Central memory CD8-positive, alpha-beta T cell (primary cell): ENCODE results near the gene AURKAIP1.

ENCODE experiments used
- ATAC-seq: fragments of 150-1000 bp; cut with Tn5 transposase; replicated peaks from 2 replicates; pipeline ENCODE4 v1.10.0; 2022; ENCODE audit warnings: mild to moderate bottlenecking, moderate FRiP score, moderate number of reproducible peaks; ENCODE audit not compliant: poor library complexity, severe bottlenecking; ENCODE audit errors: extremely low read depth
- DNase-seq, 2 donors: peaks; one replicate each; pipeline ENCODE4 v3.0.0; 2021; ENCODE audit warnings: low spot score in 2 of 2
- H3K27ac Mint-ChIP-seq: one replicate; pipeline ENCODE4 v1.8.0; 2022; ENCODE audit warnings: low read depth, mild to moderate bottlenecking, moderate library complexity, mixed read lengths
- H3K27me3 Mint-ChIP-seq: one replicate; pipeline ENCODE4 v1.8.0; 2022; ENCODE audit warnings: mixed read lengths
- H3K36me3 Mint-ChIP-seq: one replicate; pipeline ENCODE4 v1.8.0; 2022; ENCODE audit warnings: mild to moderate bottlenecking, moderate library complexity, mixed read lengths; ENCODE audit not compliant: insufficient read depth
- H3K4me1 Mint-ChIP-seq: one replicate; pipeline ENCODE4 v1.8.0; 2022; ENCODE audit warnings: mixed read lengths
- H3K4me3 Mint-ChIP-seq: one replicate; pipeline ENCODE4 v1.8.0; 2022; ENCODE audit warnings: mild to moderate bottlenecking, moderate library complexity, mixed read lengths
- H3K9me3 Mint-ChIP-seq: one replicate; pipeline ENCODE4 v1.8.0; 2022; ENCODE audit warnings: mixed read lengths

AURKAIP1 gene

DNA sequence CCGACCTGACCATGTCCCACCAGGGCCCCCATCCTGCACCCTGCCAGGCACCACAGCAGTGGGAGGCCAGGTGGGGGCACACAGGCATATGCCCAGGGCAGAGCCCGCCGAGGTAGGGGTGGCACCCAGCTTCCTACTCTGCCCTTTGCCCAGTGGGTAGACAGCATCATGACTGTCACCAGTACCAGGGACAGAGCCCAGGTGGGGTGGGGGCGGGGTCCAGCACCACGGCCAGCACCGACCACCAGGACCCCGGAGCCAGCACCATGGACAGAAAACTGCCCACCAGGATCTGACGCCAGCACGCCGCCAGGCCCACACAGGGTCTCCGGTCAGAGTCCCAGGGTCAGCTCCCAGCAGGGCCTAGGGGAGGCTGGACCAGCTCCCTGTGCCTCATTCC lies 40.2 kb downstream of the AURKAIP1 start:
- no peaks in the 10 kb centered on the region for H3K27me3 Mint-ChIP-seq
- H3K27ac Mint-ChIP-seq, result no peak overlapping the region
- H3K9me3 Mint-ChIP-seq, result no peaks in the 10 kb centered on the region
- peaks cover 8% of the 10 kb centered on the region for H3K36me3 Mint-ChIP-seq
- ATAC-seq, result no peak
- H3K4me3 Mint-ChIP-seq, result no peak overlapping the region
- H3K4me1 Mint-ChIP-seq, result no peaks in the 10 kb centered on the region
- no peak for DNase-seq

DNA sequence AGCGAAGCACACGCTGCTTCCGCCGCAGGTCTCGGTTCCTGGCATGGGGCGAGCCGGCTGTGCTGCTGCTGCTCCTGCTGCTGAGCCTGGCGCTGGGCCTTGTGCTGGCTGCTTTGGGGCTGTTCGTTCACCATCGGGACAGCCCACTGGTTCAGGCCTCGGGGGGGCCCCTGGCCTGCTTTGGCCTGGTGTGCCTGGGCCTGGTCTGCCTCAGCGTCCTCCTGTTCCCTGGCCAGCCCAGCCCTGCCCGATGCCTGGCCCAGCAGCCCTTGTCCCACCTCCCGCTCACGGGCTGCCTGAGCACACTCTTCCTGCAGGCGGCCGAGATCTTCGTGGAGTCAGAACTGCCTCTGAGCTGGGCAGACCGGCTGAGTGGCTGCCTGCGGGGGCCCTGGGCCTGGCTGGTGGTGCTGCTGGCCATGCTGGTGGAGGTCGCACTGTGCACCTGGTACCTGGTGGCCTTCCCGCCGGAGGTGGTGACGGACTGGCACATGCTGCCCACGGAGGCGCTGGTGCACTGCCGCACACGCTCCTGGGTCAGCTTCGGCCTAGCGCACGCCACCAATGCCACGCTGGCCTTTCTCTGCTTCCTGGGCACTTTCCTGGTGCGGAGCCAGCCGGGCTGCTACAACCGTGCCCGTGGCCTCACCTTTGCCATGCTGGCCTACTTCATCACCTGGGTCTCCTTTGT lies 41.3 kb downstream of the AURKAIP1 start:
- H3K27me3 Mint-ChIP-seq, result no peaks in the 10 kb centered on the region
- no peak overlapping the region for H3K27ac Mint-ChIP-seq
- no peaks in the 10 kb centered on the region for H3K9me3 Mint-ChIP-seq
- H3K36me3 Mint-ChIP-seq, result peaks cover 8% of the 10 kb centered on the region
- ATAC-seq (no peak), DNase-seq (no peak)
- H3K4me1 Mint-ChIP-seq, result no peaks in the 10 kb centered on the region
- H3K4me3 Mint-ChIP-seq, result no peak overlapping the region

DNA sequence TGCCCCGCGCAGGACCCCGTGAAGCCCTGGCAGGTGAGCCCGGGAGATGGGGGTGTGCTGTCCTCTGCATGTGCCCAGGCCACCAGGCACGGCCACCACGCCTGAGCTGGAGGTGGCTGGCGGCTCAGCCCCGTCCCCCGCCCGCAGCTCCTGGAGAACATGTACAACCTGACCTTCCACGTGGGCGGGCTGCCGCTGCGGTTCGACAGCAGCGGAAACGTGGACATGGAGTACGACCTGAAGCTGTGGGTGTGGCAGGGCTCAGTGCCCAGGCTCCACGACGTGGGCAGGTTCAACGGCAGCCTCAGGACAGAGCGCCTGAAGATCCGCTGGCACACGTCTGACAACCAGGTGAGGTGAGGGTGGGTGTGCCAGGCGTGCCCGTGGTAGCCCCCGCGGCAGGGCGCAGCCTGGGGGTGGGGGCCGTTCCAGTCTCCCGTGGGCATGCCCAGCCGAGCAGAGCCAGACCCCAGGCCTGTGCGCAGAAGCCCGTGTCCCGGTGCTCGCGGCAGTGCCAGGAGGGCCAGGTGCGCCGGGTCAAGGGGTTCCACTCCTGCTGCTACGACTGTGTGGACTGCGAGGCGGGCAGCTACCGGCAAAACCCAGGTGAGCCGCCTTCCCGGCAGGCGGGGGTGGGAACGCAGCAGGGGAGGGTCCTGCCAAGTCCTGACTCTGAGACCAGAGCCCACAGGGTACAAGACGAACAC lies 42.1 kb downstream of the AURKAIP1 start:
- peaks cover 5% of the 10 kb centered on the region for H3K36me3 Mint-ChIP-seq
- no peak overlapping the region for H3K27ac Mint-ChIP-seq
- ATAC-seq (no peak), DNase-seq (no peak)
- no peaks in the 10 kb centered on the region for H3K27me3 Mint-ChIP-seq
- H3K9me3 Mint-ChIP-seq, result no peaks in the 10 kb centered on the region
- H3K4me3 Mint-ChIP-seq, result no peak overlapping the region
- no peaks in the 10 kb centered on the region for H3K4me1 Mint-ChIP-seq

DNA sequence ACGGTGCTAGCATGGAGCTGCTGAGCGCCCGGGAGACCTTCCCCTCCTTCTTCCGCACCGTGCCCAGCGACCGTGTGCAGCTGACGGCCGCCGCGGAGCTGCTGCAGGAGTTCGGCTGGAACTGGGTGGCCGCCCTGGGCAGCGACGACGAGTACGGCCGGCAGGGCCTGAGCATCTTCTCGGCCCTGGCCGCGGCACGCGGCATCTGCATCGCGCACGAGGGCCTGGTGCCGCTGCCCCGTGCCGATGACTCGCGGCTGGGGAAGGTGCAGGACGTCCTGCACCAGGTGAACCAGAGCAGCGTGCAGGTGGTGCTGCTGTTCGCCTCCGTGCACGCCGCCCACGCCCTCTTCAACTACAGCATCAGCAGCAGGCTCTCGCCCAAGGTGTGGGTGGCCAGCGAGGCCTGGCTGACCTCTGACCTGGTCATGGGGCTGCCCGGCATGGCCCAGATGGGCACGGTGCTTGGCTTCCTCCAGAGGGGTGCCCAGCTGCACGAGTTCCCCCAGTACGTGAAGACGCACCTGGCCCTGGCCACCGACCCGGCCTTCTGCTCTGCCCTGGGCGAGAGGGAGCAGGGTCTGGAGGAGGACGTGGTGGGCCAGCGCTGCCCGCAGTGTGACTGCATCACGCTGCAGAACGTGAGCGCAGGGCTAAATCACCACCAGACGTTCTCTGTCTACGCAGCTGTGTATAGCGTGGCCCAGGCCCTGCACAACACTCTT lies 42.8 kb downstream of the AURKAIP1 start:
- Mint-ChIP-seq H3K9me3 (no peaks in the 10 kb centered on the region), H3K27me3 (no peaks in the 10 kb centered on the region), H3K36me3 (peaks cover 7% of the 10 kb centered on the region), H3K4me3 (no peak overlapping the region), H3K4me1 (no peaks in the 10 kb centered on the region), H3K27ac (no peak overlapping the region)
- DNase-seq (no peak), ATAC-seq (no peak)

DNA sequence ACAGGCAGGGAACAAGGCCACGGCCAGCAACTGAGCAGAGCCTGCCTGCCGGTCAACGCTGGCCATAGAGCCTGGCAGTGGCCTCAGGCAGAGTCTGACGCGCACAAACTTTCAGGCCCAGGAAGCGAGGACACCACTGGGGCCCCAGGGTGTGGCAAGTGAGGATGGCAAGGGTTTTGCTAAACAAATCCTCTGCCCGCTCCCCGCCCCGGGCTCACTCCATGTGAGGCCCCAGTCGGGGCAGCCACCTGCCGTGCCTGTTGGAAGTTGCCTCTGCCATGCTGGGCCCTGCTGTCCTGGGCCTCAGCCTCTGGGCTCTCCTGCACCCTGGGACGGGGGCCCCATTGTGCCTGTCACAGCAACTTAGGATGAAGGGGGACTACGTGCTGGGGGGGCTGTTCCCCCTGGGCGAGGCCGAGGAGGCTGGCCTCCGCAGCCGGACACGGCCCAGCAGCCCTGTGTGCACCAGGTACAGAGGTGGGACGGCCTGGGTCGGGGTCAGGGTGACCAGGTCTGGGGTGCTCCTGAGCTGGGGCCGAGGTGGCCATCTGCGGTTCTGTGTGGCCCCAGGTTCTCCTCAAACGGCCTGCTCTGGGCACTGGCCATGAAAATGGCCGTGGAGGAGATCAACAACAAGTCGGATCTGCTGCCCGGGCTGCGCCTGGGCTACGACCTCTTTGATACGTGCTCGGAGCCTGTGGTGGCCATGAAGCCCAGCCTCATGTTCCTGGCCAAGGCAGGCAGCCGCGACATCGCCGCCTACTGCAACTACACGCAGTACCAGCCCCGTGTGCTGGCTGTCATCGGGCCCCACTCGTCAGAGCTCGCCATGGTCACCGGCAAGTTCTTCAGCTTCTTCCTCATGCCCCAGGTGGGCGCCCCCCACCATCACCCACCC lies 43.7 kb downstream of the AURKAIP1 start, which contains the start of gene TAS1R3:
Gene TAS1R3, plus strand, starts transcription at position 213 of the 898 bp plus-strand sequence. Its CDS starts 66 bp downstream, at position 279.
- ATAC-seq, result no peak

DNA sequence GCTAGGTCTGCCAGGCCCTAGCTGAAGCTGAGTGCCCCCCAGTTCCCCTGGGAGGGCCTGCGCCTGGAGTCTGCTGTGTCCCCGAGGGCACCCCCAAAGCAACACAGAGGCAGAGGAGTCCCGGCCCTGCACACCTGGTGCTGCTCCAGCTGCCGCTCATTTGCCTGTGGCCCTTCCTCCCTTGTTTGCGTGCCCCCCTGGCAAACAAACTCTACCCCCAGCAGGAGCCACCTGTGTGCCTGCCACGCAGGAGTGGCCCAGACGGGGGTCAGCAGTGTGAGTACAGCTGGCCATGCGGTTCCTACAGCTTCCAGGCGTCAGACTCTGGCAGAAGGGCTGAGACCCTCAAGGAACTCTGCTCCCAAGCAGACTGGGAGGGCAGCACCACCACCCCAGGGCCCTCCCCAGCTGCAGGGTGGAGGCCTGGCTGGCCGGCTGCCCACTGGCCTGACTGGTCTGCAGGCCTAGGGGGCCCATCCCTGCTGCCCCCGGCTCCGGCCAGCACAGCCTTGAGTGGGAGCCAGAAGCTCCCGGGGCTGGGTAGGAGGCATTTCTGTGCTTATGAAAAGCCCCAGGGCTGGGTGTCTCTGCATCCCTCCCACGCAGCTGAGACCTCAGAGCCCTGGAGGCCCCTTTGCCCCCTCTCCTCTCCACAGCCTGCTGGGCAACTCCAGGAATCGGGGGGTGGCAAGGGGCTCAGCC lies 44.5 kb downstream of the AURKAIP1 start:
- H3K27me3 Mint-ChIP-seq, result no peaks in the 10 kb centered on the region
- H3K4me1 Mint-ChIP-seq, result peaks cover 6% of the 10 kb centered on the region
- H3K4me3 Mint-ChIP-seq, result no peak overlapping the region
- H3K36me3 Mint-ChIP-seq, result peaks cover 12% of the 10 kb centered on the region
- no peak for ATAC-seq
- H3K9me3 Mint-ChIP-seq, result no peaks in the 10 kb centered on the region
- DNase-seq, result no peak
- no peak overlapping the region for H3K27ac Mint-ChIP-seq

More for the DNA sequence above, 43.7 kb downstream of the AURKAIP1 start, which contains the start of gene TAS1R3:
- no peak for DNase-seq
- Mint-ChIP-seq H3K4me1 (peaks cover 2% of the 10 kb centered on the region), H3K9me3 (no peaks in the 10 kb centered on the region), H3K36me3 (peaks cover 7% of the 10 kb centered on the region), H3K4me3 (no peak within 1 kb of the TSS), H3K27me3 (no peaks in the 10 kb centered on the region), H3K27ac (no peak within 1 kb of the TSS)

DNA sequence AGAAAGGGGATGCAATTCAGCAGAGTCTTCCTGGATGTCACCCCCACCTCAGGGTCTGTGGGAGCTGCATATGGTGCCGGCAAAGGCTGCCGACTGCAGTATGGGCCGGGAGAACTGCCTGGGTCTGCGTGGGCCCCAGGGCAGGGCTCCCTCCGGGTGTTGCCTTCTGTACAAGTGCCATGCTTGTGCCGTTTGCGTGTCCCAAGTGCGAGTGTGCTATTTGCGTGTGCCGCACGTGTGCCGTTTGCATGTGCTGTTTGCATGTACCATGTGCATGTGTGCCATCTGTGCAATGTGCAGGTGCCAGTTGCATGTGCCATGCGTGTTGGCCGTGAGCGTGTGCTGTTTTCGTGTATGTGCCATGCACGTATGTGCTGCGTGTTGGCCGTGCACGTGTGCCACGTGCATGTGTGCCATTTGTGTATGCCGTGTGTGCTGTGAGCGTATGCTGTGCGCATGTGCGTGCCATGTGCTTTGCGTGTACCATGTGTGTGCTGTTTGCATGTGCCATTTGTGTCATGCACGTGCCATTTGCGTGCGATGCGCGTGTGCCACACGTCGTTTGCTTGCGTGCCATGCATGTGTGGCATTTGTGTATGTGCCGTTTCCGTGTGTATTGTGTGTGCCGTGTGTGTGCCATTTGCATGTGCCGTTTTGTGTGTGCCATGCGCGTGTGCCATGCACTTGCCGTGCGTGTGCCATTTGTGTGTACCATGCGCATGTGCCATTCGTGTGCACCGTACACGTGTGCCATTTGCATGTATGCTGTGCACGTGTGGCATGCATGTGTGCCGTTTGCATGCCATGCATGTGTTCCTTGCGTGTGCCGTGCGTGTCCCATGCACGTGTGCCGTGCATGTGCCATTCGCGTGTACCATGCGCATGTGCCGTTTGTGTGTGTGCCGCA lies 45.5 kb downstream of the AURKAIP1 start:
- no peak for DNase-seq
- no peak overlapping the region for H3K4me3 Mint-ChIP-seq
- no peaks in the 10 kb centered on the region for H3K27me3 Mint-ChIP-seq
- peaks cover 8% of the 10 kb centered on the region for H3K4me1 Mint-ChIP-seq
- ATAC-seq, result no peak
- H3K27ac Mint-ChIP-seq, result no peak overlapping the region
- peaks cover 12% of the 10 kb centered on the region for H3K36me3 Mint-ChIP-seq
- H3K9me3 Mint-ChIP-seq, result no peaks in the 10 kb centered on the region

DNA sequence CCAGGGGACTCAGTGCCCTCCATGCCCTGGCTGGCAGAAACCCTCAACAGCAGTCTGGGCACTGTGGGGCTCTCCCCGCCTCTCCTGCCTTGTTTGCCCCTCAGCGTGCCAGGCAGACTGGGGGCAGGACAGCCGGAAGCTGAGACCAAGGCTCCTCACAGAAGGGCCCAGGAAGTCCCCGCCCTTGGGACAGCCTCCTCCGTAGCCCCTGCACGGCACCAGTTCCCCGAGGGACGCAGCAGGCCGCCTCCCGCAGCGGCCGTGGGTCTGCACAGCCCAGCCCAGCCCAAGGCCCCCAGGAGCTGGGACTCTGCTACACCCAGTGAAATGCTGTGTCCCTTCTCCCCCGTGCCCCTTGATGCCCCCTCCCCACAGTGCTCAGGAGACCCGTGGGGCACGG lies 46.8 kb downstream of the AURKAIP1 start:
- Mint-ChIP-seq H3K4me1 (peaks cover 17% of the 10 kb centered on the region), H3K27ac (no peak overlapping the region), H3K27me3 (no peaks in the 10 kb centered on the region), H3K4me3 (no peak overlapping the region), H3K9me3 (no peaks in the 10 kb centered on the region), H3K36me3 (peaks cover 11% of the 10 kb centered on the region)
- DNase-seq (no peak), ATAC-seq (no peak)

DNA sequence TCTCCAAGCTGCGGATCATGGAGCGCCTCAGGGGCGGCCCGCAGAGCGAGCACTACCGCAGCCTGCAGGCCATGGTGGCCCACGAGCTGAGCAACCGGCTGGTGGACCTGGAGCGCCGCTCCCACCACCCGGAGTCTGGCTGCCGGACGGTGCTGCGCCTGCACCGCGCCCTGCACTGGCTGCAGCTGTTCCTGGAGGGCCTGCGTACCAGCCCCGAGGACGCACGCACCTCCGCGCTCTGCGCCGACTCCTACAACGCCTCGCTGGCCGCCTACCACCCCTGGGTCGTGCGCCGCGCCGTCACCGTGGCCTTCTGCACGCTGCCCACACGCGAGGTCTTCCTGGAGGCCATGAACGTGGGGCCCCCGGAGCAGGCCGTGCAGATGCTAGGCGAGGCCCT lies 47.7 kb downstream of the AURKAIP1 start:
- peaks cover 11% of the 10 kb centered on the region for H3K36me3 Mint-ChIP-seq
- peaks cover 27% of the 10 kb centered on the region for H3K4me1 Mint-ChIP-seq
- no peaks in the 10 kb centered on the region for H3K27me3 Mint-ChIP-seq
- no peaks in the 10 kb centered on the region for H3K9me3 Mint-ChIP-seq
- H3K27ac Mint-ChIP-seq, result no peak overlapping the region
- DNase-seq (no peak), ATAC-seq (no peak)
- H3K4me3 Mint-ChIP-seq, result no peak overlapping the region

DNA sequence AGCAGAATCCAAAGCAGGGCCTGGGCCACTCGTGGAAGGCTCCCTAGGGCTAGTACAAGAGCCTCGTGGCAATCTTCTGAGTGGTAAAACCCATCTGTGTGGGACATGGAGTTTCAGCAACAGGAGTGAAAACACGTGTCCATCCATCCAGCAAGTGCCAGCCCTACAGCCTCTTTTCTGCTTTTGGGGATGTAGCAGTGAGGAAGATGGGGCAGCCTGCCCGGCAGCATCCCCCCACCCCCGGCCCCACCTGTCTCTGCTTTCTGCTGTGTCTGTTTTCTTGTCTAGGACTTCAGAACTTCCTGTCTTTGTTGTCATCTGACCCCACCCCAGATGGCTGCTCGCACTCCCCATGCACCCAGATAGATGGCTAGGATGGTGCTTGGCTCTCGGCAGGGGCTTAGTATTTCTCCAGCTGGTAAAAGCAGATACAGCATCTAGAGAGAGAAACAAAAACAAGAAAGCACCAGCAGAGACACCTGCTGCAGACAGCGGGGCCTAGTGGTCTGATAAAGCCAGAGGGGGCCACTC lies 48.9 kb downstream of the AURKAIP1 start:
- no peak for ATAC-seq
- Mint-ChIP-seq H3K4me3 (peak overlapping the region; percentile 84), H3K4me1 (peaks cover 31% of the 10 kb centered on the region), H3K27ac (no peak overlapping the region), H3K27me3 (no peaks in the 10 kb centered on the region), H3K36me3 (peaks cover 13% of the 10 kb centered on the region), H3K9me3 (no peaks in the 10 kb centered on the region)
- DNase-seq, result no peak
